GM18520 (cell line): ENCODE results near the gene NIPBL.
"Not testable (repeated sequence)": the region's sequence is repeated elsewhere in the genome, so short reads cannot be mapped to it uniquely, and the experiment has no call there.

ENCODE experiments used
- ATAC-seq: cut with Tn5 transposase; IDR thresholded peaks from one replicate; pipeline ENCODE4 v1.9.1; 2021; ENCODE audit not compliant: unreplicated experiment

NIPBL gene

GRCh38 chr5:37082977-37083376 is 206.4 kb downstream of the NIPBL start:
- ATAC-seq: not testable (repeated sequence)

- ATAC-seq: not testable (repeated sequence)
These were observed 209.5 kb downstream of the NIPBL start for GRCh38 chr5:37086026-37086425.

- ATAC-seq: no peak
These were observed 210.1 kb downstream of the NIPBL start for GRCh38 chr5:37086466-37087173.

- ATAC-seq: no peak
These were observed 211.4 kb downstream of the NIPBL start for GRCh38 chr5:37088009-37088408.

GRCh38 chr5:37090123-37090726 is 213.7 kb downstream of the NIPBL start:
- no peak for ATAC-seq

- ATAC-seq: no peak
These were observed 214.2 kb downstream of the NIPBL start for GRCh38 chr5:37090781-37091180.

- not testable (repeated sequence) for ATAC-seq
These were observed 217.2 kb downstream of the NIPBL start for GRCh38 chr5:37093795-37094194.

- not testable (repeated sequence) for ATAC-seq
These were observed 222.7 kb downstream of the NIPBL start for GRCh38 chr5:37099267-37099666.

GRCh38 chr5:37103302-37103701 is 226.7 kb downstream of the NIPBL start:
- no peak for ATAC-seq

GRCh38 chr5:37109338-37109737 is 232.8 kb downstream of the NIPBL start:
- ATAC-seq: no peak

- no peak for ATAC-seq
These were observed 233.6 kb downstream of the NIPBL start for GRCh38 chr5:37110135-37110534.

- peak; percentile 89 for ATAC-seq
These were observed 235.1 kb downstream of the NIPBL start for GRCh38 chr5:37111426-37112382.

- ATAC-seq: peak; percentile 8
These were observed 235.9 kb downstream of the NIPBL start for GRCh38 chr5:37112383-37112991.
